T-helper 1 cell treated with Interleukin-12 subunit alpha and Interleukin-12 subunit beta and Interleukin-4 antibody, amounts not matched to agents 30 ng/mL and 1 ng/mL, for 36 hours (primary cell): ENCODE measurements around the gene SALL2. TPM values are rescaled to one million over a fixed set of nuclear protein-coding genes. Genes with fewer than 3 reads are reported as not detected.
"Not testable (repeated sequence)": the region's sequence is repeated elsewhere in the genome, so short reads cannot be mapped to it uniquely, and the experiment has no call there.

ENCODE experiments used
- intact Hi-C: fragments of 100-400 bp; cut with micrococcal nuclease; formaldehyde crosslinking; loops from one replicate; pipeline ENCODE4 v1.15.1; 2024
- total RNA-seq: library from RNA; stranded (reverse); gene quantifications from 2 replicates; pipeline ENCODE4 v1.2.3, GENCODE V29; 2022

Gene SALL2
- 1.2 and 1.4 TPM in 2 replicates for total RNA-seq

- intact Hi-C loops, result loop anchor here (1.0 kb wide), 2 partner anchors 15 to 49 kb away; partner anchors contain the start of genes METTL3 and TOX4
Observed at GRCh38 chr14:21525962-21526671, at the start of gene SALL2. TSS of gene SALL2 (minus strand) at chr14:21526346. CDS start at chr14:21526127, 219 bp downstream.

DNA sequence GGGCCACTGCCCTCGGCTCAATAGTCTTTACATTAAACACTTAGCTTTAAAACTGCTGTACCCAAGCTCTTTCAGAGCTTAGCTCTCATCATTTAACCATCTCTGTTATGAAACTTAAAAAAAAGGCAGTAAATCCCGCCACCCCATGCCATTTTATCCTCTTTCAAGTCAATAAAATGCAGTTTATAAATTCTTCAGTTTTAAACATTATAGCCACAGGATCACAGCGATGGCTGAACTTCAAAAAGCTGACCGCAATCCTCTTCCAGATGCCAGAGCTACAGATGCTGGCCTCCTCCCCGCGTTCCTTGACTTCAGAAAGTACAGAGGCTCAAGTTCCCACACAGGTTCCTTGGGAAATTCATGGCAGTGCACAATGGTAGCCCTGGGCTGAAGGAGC, 49.5 kb upstream of the SALL2 start:
- intact Hi-C loops, result no loop called here

DNA sequence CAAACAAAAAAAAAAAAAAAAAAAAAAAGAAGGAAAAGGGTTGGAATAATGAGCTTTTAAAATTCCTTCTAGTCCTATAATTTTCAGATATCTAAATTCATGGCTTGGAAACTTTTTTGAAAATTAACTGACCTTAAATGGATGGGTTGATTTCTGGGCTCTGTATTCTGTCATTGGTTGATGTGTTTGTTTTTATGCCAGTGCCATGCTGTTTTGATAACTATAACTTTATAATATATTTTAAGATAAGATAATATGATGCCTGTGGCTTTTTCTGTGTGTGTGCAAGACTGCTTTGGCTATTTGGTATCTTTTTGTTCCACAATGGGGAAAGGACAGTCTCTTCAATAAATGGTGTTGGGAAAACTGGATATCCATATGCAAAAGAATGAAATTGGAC, 46.5 kb upstream of the SALL2 start:
- intact Hi-C loops, result no loop called here

- intact Hi-C loops, result loop anchor here (5.0 to 10.0 kb wide), 2 partner anchors 294 to 316 kb away; partner anchors contain the start of gene HNRNPC
Observed at GRCh38 chr14:21558703-21559170, 32.6 kb upstream of the SALL2 start.

DNA sequence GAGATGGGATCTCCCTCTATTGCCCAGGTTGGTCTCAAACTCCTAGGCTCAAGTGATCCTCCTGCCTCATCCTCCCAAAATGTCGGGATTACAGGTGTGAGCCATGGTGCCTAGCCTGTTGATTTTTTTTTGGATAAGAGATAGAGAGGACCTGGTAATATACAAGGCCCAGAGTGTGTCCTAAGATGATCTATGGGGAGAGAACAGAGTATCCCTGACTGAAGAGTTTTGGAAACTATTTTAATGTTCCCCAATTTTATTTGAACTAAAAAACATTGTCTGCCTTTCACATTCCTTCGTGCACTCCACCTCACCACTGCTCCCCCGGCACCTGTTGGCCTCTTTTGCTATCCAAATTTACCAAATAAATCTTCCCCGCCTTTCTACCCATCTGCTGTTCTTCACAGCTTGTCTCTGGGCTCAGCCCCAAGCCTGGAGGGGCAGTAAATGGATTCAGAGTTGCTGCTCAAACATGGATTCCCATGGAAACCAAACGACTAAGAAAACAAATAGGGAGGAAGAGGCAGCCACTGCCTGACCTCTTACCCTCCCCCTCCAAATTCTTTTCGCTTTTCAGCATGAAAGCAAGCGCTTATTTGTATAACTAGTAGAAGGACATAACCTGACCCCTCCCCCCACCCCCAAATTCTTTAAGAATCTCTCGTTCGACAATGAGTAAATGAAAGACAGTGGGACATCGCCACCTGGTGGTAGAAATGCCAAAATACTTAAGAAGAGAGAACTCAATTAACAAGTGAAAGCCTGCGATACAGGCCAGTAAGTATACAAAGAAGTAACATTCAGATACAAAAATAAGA, 31.1 kb upstream of the SALL2 start:
- intact Hi-C loops, result loop anchor here (1.0 to 10.0 kb wide), 9 partner anchors 46 to 450 kb away; partner anchors contain the start of genes CHD8, HNRNPC, METTL3 and SUPT16H

GRCh38 chr14:21556378-21557083, 30.4 kb upstream of the SALL2 start:
- intact Hi-C loops, result loop anchor here (1.0 to 10.0 kb wide), 9 partner anchors 45 to 449 kb away; partner anchors contain the start of genes CHD8, HNRNPC, METTL3 and SUPT16H

DNA sequence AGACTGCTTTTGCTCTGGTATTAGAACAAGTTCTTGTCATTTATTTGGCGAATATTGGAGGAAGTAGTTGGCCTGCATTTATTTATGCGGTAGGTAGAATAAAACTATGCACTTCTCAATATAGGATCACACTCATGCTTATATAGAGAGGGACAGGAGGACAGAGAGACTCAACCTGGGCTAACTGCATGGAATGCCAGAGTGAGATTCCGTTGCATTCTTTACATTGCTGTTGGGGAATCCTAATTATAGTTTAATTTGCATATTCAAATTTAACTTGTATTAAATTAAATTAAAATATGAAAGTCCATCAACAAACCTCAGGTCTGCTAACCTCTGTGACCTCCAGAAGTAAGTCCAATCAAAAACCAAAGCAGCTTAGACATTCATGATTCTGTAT, 27.1 kb upstream of the SALL2 start:
- intact Hi-C loops, result loop anchor here (10.0 kb wide), 1 partner anchor 288 kb away; the partner anchor contains the start of gene HNRNPC

- intact Hi-C loops, result not testable (repeated sequence)
Observed at GRCh38 chr14:21544588-21544987, 18.4 kb upstream of the SALL2 start.

DNA sequence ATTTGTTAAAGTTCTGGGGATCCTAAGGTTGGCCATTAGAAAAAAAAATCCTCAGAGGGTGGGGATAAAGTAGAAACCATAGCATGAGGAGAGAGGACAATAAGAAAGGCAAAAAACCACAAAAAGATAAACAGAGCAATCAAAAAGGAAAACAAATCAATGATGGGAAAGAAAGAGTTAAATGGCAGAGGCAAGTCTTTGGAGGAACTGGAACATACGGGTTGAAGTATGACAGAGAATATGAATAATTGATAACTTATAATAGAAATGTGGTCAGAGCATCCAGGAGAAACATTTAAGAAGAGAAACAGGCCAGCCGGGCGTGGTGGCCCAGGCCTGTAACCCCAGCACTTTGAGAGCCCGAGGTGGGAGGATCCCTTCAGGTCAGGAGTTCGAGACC, 17.8 kb upstream of the SALL2 start:
- intact Hi-C loops, result no loop called here

GRCh38 chr14:21543521-21543960, 17.4 kb upstream of the SALL2 start:
- intact Hi-C loops, result no loop called here

DNA sequence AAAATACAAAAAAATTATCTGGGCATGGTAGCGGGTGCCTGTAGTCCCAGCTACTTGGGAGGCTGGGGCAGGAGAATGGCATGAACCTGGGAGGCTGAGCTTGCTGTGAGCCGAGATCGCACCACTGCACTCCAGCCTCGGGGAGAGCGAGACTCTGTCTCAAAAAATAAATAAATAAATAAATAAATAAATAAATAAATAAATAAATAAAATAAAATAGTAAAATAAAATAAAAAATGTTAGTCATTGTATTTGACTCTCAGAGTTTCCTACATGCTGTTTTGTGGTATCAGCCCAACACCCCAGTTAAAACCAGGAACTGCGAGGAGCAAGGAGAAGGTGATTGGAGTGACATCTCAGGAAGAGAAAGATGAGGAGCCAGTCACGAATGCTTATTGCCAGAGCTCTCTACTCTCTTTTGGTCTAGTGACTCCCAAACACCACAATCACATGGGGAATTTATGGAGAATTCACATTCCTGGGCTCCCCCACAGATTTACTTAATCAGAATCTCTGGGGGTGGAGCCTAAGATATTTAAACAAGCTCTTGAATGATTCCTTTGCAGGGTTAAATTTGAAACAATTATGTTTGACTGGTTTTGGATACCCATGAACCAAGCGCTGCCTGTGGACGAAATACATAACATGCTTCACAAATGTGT, 15.4 kb upstream of the SALL2 start:
- intact Hi-C loops, result no loop called here

DNA sequence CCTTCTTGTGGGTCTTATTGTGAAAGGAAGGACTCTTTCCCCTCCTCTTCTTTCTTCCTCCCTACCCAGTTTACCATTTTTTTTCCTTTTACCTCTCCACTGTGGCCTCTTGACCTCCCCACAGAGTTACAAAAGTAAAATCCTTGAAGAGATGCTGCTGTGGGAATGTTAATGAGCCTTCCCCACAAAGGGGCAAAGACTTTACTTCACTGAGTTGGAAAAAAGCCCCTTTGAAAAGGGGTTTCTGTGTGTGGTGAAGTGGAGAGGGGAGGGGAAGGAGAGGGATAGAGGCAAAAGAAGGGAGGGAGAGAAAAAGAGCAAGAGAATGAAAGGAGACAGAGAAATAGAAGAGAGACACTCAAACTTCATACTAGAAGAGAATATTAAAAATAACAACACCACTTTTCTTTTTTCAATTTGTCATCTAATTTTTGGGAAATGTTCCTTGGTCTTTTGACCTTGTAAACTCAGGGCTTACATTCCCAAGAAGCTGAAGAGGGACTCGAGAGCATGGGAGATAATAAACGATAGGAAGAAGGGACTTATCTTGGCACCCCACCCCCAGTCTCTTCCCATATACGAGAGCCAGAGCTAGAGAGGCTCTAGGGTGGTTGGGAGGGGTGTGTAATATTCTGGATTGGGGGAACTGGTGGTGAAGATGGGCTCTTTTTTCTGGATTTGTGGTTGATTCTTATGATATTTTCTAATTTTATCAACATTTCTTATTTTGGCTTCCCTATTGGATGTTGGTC, 13.2 kb upstream of the SALL2 start:
- intact Hi-C loops, result no loop called here

- intact Hi-C loops, result no loop called here
Observed at GRCh38 chr14:21537090-21537424, 10.9 kb upstream of the SALL2 start.

DNA sequence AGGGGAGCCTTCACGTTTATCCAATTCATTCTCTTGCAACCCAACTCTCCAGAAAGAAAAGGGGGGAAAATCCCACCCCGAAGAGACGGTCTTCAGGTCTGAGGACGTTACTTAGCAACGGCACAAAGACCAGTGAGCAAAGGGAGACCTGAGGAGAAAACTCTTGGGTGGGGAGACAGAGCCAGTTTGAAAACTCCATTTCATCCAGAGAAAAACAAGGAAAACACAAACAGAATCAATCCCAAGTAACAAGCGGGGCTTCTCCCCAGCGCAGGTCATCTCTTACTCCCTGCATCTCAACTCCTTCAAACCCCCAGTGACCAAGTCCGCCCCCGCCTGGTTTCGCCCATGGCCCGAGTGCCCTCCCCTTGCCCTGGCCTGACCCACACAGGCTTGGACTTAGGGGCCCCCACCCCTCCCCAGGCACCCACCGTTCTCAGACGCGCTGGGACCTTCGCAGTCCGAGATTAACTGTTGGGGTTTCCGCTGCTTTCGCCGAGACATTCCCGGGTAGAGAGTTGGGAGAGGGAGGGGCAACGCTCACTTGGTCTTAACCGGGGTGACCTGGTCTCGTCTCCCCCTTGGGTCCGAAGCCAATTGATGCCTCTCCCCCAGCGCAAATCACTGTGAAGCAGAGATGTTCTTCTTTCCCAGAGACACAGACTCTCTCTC, 10.4 kb upstream of the SALL2 start:
- intact Hi-C loops, result no loop called here

- intact Hi-C loops, result no loop called here
Observed at GRCh38 chr14:21535545-21536417, 9.6 kb upstream of the SALL2 start.

DNA sequence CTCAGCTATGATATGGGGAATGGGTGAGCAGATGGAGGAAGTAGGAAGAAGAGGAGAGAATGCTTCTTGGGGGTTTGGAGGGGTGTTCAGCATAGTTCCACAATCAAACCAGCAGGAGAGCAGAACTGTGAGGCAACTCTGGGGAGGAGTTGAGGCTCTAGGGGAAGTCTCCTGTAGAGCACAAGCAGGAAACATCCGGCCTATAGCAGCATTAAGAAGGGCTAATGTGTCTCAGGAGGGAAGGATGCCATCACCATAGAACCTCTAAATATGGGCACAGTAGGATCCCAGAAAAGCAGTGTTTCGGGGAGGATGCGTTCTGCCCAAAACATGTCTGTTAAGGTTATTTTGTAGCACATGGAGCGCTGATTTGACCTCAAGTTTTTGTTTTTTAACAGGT, 8.4 kb upstream of the SALL2 start:
- intact Hi-C loops, result no loop called here

DNA sequence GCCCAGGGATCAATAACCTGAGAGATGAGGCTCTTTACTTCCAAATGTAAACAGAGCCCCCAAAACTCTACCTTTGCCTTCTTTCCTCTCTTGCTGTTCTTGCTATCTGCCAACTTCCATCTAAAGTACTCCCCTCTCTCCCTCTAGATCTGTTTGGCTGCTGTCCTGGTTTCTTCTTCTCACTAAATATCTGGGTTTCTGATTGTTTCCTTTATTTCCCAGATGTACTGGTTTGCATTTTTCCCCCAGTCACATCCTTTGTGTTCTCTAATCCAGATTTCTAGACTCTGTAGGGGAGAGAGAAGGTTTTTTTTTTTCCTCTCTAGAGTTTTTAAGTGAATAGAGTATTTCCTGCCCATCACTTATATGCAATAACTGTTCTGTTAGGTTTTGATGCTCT, 7.1 kb upstream of the SALL2 start:
- intact Hi-C loops, result no loop called here

DNA sequence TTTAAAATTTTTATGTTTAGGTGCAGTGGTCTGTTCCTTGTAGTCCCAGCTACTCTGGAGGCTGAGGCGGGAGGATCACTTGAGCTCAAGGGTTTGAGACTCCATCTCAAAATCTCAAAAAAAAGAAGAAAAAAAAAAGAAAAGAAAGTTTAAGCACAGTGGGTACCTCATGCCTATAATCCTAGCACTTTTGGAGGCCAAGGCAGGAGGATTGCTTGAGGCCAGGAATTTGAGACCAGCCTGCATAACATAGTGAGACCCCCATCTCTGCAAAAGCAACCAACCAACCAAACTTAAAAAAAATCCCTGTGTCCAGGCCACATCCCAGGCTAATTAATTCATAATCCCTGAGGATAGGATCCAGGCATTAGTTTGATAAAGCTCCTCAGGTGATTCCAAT, 3.4 kb upstream of the SALL2 start:
- intact Hi-C loops, result no loop called here
